Measurements from ENCODE around the gene FOXC1.

GRCh38 chr6:1602049-1602713 is 7.5 kb upstream of the FOXC1 start:
- TF ChIP-seq CTCF (IDR thresholded peaks at IDR 0.05; ENCODE audit: insufficient read depth, low read length) (no peak), POLR2AphosphoS5 (IDR thresholded peaks at IDR 0.05; ENCODE audit: low read depth) (no peak), REST (IDR thresholded peaks at IDR 0.05; ENCODE audit: insufficient replicate concordance, low read depth) (no peak), GABPA (IDR thresholded peaks at IDR 0.05; ENCODE audit: low read depth) (no peak), SPI1 (IDR thresholded peaks at IDR 0.05; ENCODE audit: borderline replicate concordance, low read depth) (no peak)
